Stimulated activated CD8-positive, alpha-beta memory T cell treated with anti-CD3 and anti-CD28 coated beads, Interleukin-7, amount 100 ng/mL, for 1 hour (primary cell): ENCODE measurements around the gene UCP2.

Source experiments
- DNase-seq, 2 donors: peaks; one replicate each; pipeline ENCODE4 v3.0.0-alpha.2; 2020; ENCODE audit warnings: low read depth in 2 of 2

The UCP2 gene

GRCh38 chr11:73982595-73982989 is at the start of gene UCP2:
Gene UCP2 (minus strand): TSS chr11:73982843. CDS start chr11:73978378, 4,465 bp downstream.
- DNase-seq = peak; percentile 68 to 78

- no peak for DNase-seq
Measured at GRCh38 chr11:74030723-74031676, 48.4 kb upstream of the UCP2 start.

GRCh38 chr11:74025467-74026166 is 43.0 kb upstream of the UCP2 start:
- DNase-seq = no peak

GRCh38 chr11:74024261-74025029 is 41.8 kb upstream of the UCP2 start:
- no peak for DNase-seq

- DNase-seq = no peak
Measured at GRCh38 chr11:74023276-74023675, 40.6 kb upstream of the UCP2 start.

- no peak for DNase-seq
Measured at GRCh38 chr11:74022546-74022945, 39.9 kb upstream of the UCP2 start.

GRCh38 chr11:74021998-74022397 is 39.4 kb upstream of the UCP2 start:
- no peak for DNase-seq

- no peak for DNase-seq
Measured at GRCh38 chr11:74020539-74020938, 37.9 kb upstream of the UCP2 start.

GRCh38 chr11:74019860-74020259 is 37.2 kb upstream of the UCP2 start:
- no peak for DNase-seq

- DNase-seq = no peak
Measured at GRCh38 chr11:74019104-74019738, 36.6 kb upstream of the UCP2 start.

- no peak for DNase-seq
Measured at GRCh38 chr11:74018331-74019005, 35.8 kb upstream of the UCP2 start.

- no peak for DNase-seq
Measured at GRCh38 chr11:74017631-74018030, 35.0 kb upstream of the UCP2 start.

- DNase-seq = no peak
Measured at GRCh38 chr11:74015919-74016684, 33.5 kb upstream of the UCP2 start.

GRCh38 chr11:74014880-74015279 is 32.2 kb upstream of the UCP2 start:
- no peak for DNase-seq

GRCh38 chr11:74013141-74013540 is 30.5 kb upstream of the UCP2 start:
- DNase-seq = no peak

GRCh38 chr11:74012074-74012809 is 29.6 kb upstream of the UCP2 start:
- DNase-seq = no peak

- DNase-seq = no peak
Measured at GRCh38 chr11:74011360-74012073, 28.9 kb upstream of the UCP2 start.

GRCh38 chr11:74010306-74011300 is 28.0 kb upstream of the UCP2 start:
- no peak for DNase-seq
